Hematopoietic multipotent progenitor cell treated with erythropoietin and hydrocortisone succinate and interleukin-3 and kit ligand, for 8 days (in vitro differentiated cells): ENCODE measurements around the gene CAPRIN2.
A peak's percentile ranks its signal among the peaks of the same experiment; 100 is the strongest.

Experiments used
- DNase-seq: peaks from one replicate; pipeline ENCODE4 v3.0.0-alpha.2; 2015

Gene CAPRIN2

GRCh38 chr12:30754750-30755394, at the start of gene CAPRIN2:
TSS of gene CAPRIN2 (minus strand) at chr12:30754951. CDS start at chr12:30753520, 1,431 bp downstream.
- DNase-seq: peak; percentile 94

- peak; percentile 64 for DNase-seq
Observed at GRCh38 chr12:30797689-30798088, 42.9 kb upstream of the CAPRIN2 start.

GRCh38 chr12:30796891-30797371, 42.2 kb upstream of the CAPRIN2 start:
- no peak for DNase-seq

- no peak for DNase-seq
Observed at GRCh38 chr12:30796313-30796780, 41.6 kb upstream of the CAPRIN2 start.

- DNase-seq: peak; percentile 71
Observed at GRCh38 chr12:30795410-30796312, 40.9 kb upstream of the CAPRIN2 start.

- DNase-seq: peak; percentile 83
Observed at GRCh38 chr12:30794591-30795409, 40.0 kb upstream of the CAPRIN2 start.

GRCh38 chr12:30794020-30794419, 39.3 kb upstream of the CAPRIN2 start:
- no peak for DNase-seq

GRCh38 chr12:30792648-30793499, 38.1 kb upstream of the CAPRIN2 start:
- peak; percentile 77 for DNase-seq

- no peak for DNase-seq
Observed at GRCh38 chr12:30792085-30792484, 37.3 kb upstream of the CAPRIN2 start.

GRCh38 chr12:30788754-30789153, 34.0 kb upstream of the CAPRIN2 start:
- no peak for DNase-seq

GRCh38 chr12:30785630-30786029, 30.9 kb upstream of the CAPRIN2 start:
- no peak for DNase-seq

GRCh38 chr12:30784508-30784907, 29.8 kb upstream of the CAPRIN2 start:
- no peak for DNase-seq

- no peak for DNase-seq
Observed at GRCh38 chr12:30783946-30784345, 29.2 kb upstream of the CAPRIN2 start.

GRCh38 chr12:30782316-30783173, 27.8 kb upstream of the CAPRIN2 start:
- no peak for DNase-seq

GRCh38 chr12:30779578-30779977, 24.8 kb upstream of the CAPRIN2 start:
- no peak for DNase-seq

GRCh38 chr12:30779178-30779577, 24.4 kb upstream of the CAPRIN2 start:
- peak; percentile 73 for DNase-seq

- no peak for DNase-seq
Observed at GRCh38 chr12:30774599-30774998, 19.8 kb upstream of the CAPRIN2 start.

GRCh38 chr12:30769802-30770201, 15.1 kb upstream of the CAPRIN2 start:
- no peak for DNase-seq

- DNase-seq: no peak
Observed at GRCh38 chr12:30764251-30764650, 9.5 kb upstream of the CAPRIN2 start.

GRCh38 chr12:30763053-30763452, 8.3 kb upstream of the CAPRIN2 start:
- peak; percentile 97 for DNase-seq

GRCh38 chr12:30761730-30762129, 7.0 kb upstream of the CAPRIN2 start:
- DNase-seq: no peak
